ENCODE data around the gene CEP41.

CEP41 gene

GRCh38 chr7:130421684-130422083, 19.1 kb downstream of the CEP41 start:
- no peak for DNase-seq (ENCODE audit: low read depth in 2 of 2, low spot score in 1 of 2)

DNA sequence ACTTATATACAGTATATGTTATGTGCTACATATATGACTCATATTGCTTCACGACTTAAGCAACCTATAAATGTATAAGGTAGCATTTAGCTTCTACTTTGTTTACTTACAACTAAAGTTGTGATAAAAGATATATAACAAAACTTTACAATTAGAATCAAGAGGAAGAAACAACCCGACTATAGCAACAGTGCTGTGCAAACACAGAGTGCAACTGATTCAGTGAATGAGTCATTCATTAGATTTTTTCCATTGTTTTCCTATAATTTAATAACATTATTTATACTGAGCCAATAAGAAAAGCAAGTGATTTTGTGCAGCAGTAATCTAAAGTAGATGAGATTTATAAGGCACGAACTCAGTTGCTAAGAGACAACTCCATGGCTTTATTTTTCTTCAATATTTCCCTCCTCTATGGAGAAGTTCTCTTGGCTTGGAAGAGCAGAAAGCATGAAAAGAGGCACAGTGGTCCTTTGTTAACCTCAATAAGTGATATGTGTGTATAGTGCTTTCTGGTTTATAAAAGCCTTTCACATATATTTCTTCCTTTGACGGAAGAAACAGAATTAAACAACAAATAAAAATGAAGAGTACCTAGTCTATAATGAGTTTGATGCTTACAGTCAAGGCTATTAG, 19.8 kb downstream of the CEP41 start:
- no peak for DNase-seq (ENCODE audit: low read depth in 2 of 2, low spot score in 1 of 2)

DNA sequence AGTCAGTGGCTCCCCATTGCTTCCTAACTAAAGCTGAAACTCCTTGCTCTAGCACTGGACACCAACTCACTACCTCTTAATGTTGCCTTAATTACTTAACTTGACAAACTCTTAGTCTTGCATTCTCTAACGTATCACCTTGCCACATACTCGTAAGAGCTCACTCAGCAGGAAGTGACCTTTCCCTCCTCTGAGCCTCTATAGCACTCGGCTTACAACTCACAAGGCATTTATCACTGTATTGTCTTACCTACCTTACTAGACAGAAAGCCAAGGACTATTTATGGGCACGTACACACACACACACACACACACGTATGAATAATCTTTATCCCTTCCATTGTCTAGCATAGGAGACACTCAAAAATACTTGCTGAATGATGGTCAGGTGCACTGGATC, 21.2 kb downstream of the CEP41 start:
- no peak for DNase-seq (ENCODE audit: low read depth in 2 of 2, low spot score in 1 of 2)

DNA sequence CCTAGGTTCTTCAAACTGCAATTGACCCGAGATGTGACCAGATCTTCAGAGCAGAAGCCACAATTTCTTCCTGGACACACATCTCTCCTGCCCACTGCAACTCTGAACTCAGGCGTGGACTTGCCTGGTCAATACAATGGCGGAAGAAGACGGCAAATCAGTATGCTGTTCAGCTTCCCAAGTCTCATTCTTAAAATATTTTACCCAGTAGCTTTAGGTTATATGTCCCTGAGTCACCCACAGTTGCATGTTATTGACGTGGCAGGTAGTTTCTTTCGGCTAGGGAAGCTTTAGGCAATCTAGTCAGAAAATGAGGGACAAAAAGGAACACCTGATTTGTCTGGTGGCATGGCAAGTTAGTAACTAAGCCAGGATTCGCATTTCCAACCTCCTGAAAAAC, 22.5 kb downstream of the CEP41 start:
- DNase-seq (ENCODE audit: low read depth in 2 of 2, low spot score in 1 of 2) = no peak

DNA sequence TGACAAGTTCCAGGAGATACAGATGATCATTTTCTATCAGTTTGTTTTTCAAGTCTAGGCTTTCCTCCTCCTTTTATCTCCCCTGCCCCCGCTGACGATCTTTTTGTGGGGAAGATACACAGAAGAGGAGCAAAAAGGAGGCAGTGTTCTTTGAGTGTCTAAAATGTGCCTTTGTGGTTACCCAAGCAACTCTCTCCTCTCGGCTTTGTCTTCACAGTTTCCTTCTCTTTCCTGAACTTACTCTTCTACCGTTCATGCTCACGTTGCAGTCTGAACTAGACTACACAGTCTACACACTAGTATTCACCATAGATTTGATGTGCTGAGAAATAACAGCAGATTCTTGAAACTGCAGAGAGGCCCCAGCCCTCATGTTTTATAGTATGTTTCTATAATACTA, 23.6 kb downstream of the CEP41 start:
- DNase-seq (ENCODE audit: low read depth in 2 of 2, low spot score in 1 of 2) = no peak

GRCh38 chr7:130415006-130415405, 25.8 kb downstream of the CEP41 start:
- DNase-seq (ENCODE audit: low read depth in 2 of 2, low spot score in 1 of 2) = no peak

- DNase-seq (ENCODE audit: low read depth in 2 of 2, low spot score in 1 of 2) = no peak
Observed at GRCh38 chr7:130413201-130413600, 27.6 kb downstream of the CEP41 start.

DNA sequence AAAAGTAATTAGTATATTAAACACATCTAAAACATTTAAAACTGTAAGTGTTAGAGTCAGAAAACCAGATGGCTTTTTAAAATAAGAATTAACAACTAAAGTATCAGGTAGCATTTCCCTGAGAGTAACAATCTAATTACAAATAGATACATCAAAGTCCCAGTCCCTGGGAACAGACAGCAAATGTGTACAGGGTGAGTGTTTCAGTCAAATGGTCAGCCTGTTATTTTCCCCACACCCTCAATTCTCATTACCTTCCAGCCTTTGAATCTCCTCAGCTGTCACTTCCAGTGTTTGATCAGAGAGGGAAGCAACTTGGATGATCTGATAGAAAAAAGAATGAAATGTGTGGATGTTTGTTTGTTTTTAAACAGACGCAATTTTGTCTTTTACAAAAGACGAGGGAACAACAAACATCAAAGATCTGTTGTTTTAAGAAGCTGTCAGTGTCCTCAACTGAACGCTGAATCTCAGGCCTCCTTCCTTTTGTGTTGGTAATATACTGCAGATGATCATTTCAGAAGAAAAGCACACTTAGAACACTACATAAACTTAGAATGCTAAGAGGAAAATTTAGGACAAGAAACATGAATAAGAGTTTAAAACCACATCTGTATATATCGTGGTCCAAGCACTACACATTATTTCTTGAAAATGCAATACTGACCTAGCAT, 29.8 kb downstream of the CEP41 start:
- no peak for DNase-seq (ENCODE audit: low read depth in 2 of 2, low spot score in 1 of 2)

DNA sequence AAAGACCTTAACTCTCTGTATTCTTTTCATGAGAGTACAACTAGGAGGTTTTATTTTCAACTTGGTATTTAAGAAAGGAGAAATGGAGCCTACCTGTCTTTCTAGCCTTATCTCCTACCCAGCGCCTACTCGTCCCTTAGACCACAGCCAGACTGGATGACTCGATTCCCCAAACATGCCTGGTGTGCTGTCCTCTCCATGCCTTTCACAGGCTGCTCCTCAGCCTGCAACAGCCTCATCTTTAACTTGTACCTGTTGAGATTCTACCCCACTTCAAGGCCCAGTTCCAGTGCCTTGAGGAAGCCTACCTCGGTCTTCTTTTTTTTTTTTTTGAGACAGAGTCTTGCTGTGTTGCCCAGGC, 31.1 kb downstream of the CEP41 start:
- no peak for DNase-seq (ENCODE audit: low read depth in 2 of 2, low spot score in 1 of 2)

DNA sequence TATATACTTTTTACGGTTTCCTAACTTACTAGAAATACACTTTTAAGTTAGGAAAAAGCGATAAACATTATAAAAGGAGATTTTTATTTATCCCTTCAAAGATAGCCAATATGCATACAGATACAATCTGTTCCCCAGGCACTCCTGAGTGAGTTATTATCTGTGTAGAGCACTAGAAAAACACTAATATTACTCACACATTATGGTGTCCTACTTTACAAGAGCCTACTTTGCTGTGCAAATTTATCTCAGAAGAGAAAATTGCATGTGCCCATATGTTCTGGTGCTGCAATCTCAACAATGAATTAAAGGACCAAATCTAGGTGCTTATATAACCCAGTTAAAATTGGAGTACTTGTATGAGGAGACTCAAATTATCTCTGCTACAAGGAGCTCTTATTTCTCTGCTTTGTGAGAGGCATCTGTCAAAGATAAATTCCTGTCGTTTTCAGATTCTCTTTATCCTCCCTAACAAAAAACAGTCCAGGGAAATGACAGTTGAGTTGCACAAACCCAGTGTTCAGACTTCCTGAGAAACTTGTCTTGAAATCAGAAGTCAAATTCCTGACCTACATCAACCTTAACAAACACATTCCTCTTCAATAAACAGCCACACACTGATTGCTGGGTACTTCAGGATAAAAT, 31.6 kb downstream of the CEP41 start:
- DNase-seq (ENCODE audit: low read depth in 2 of 2, low spot score in 1 of 2) = no peak

GRCh38 chr7:130405003-130405402, 35.8 kb downstream of the CEP41 start:
- DNase-seq (ENCODE audit: low read depth in 2 of 2, low spot score in 1 of 2) = no peak

DNA sequence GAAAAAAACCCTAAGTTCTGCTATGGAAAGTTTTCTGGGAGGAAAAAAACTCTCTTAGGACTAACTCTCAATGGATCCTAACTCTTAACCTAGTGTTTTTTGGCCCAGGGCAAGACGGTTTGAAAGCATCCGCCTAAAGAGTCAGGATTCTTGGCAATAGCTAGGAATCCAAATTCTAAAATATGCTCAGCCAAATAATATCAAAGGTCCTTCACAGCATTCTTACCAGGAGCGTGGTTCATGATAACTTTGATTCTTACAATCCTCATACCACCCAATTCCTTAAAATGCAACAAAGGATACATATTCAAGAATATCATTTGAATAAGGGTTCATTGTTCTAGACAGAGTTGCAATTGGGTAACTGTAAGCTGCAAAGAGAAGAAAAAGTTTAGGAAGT, 39.2 kb downstream of the CEP41 start:
- no peak for DNase-seq (ENCODE audit: low read depth in 2 of 2, low spot score in 1 of 2)

DNA sequence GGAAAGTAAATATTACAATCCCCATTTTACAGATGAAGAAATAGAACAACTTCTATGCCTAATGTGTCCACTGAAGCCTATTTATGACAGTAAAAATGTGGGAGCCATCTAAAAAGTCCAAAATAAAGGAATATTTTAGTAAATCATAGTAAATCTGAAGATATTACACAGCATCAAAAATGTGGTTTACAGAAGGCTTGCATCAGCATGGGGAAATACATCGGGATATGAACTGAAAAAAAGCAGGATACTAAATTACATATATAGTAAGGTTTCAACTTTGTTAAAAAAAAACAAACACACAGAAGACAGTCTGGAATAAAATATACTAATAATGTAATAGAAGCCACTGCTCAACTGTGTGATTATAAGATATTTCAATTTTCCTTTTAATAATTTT, 39.7 kb downstream of the CEP41 start:
- no peak for DNase-seq (ENCODE audit: low read depth in 2 of 2, low spot score in 1 of 2)

GRCh38 chr7:130400120-130400572, 40.7 kb downstream of the CEP41 start:
- DNase-seq (ENCODE audit: low read depth in 2 of 2, low spot score in 1 of 2) = no peak

GRCh38 chr7:130398526-130399090, 42.2 kb downstream of the CEP41 start:
- no peak for DNase-seq (ENCODE audit: low read depth in 2 of 2, low spot score in 1 of 2)

DNA sequence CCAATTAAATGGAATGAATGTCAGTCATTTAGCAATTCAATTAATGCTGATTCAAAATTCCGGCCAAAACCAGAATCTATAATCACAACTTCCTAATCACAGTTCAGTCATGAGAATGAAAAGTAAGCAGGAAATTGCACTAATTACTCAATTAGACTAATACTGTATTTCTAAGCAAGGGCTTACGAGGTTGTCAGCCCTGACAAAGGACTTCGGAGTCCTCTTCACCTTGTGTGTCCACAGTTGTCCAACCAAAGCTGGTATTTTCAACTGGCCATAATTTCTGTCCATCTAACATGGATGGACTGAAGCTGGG, 43.1 kb downstream of the CEP41 start:
- no peak for DNase-seq (ENCODE audit: low read depth in 2 of 2, low spot score in 1 of 2)

DNA sequence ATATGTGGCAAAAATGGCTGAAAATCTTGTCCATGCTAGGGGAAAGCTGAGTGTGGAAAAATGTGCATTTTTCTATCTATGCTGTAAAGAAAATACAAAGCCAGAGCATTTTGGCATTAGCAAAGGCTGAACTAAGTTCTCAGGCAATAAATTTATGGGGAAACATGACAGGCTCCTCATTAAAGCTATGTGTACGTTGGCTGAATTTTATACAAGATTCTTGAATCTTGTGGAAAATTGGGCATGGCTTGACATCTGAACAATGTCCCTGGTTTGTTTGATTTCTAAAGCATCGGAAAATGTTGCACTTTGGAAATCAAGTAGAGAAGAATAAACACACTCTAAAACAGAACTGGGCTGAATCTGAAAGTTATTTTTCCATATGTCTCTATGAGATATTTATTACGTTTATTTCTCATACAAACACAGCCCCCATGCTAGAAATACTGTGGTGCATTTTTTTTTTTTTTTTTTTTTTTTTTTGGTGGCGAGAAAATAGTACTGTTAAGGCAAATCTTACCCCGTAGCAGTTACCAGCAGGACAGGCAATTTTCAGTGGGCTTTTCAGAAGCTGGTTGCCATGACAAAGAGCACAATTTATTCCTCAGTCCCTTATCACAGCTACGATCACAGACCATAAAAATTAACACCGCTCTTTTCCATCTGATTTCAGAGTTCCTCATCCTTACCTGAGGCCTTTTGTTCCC, 43.6 kb downstream of the CEP41 start:
- DNase-seq (ENCODE audit: low read depth in 2 of 2, low spot score in 1 of 2) = no peak

DNA sequence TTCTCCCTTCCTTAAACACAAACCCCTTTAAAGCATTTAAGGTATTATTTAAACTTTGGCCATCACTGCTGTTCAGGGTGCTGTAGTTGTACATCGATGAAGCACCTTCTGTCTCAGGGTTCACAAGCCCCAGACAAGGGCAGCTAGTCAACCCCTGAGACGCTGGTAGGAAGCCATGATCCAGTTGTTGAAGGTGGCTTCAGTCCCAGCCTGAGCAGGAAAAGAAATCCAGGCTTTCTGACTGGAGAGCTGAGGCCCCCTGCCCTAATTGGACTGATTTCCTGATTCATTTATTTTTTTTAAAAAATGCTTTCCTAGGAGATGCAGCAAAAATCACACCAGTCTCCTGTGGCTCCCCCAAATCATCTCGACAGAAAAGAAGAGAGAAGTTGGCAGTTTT, 44.7 kb downstream of the CEP41 start:
- DNase-seq (ENCODE audit: low read depth in 2 of 2, low spot score in 1 of 2) = no peak

GRCh38 chr7:130395421-130395820, 45.4 kb downstream of the CEP41 start:
- DNase-seq (ENCODE audit: low read depth in 2 of 2, low spot score in 1 of 2) = no peak

DNA sequence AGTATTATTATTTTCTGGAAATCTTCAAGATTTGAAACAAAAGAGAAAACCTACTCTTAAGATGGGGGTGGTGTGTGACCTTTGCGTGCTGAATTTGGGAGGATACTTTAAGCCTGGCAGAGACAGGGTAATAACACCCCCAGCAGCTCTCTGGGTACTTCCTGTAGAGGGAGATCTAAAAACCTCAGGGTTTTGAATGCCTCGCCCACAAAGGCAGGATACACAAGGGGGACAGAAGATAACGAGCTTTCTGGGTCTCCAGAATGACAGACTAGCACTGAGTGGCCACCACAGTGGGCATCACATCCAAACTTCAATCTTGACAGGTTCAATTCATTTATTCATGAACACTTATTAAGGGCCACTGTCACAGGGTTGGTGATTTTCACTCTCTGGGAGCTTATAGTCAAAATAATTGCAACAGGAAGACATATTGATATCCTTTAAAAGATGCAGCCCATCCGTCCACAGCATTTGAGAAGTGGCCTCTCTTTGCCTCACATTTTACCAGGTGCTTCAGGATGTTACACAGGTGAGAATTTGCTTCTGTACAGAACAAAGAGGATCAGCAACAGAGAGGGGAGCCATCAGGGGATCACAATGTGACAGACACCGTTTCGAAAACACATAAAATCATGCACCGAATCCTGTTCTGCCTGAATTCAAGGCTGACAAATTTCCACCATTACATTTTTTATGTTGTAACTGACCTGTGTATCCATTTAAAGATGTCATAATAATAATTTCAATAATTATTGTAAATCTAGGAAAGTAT, 46.2 kb downstream of the CEP41 start:
- DNase-seq (ENCODE audit: low read depth in 2 of 2, low spot score in 1 of 2) = no peak

GRCh38 chr7:130393841-130394411, 46.9 kb downstream of the CEP41 start:
- no peak for DNase-seq (ENCODE audit: low read depth in 2 of 2, low spot score in 1 of 2)
